ENCODE results near the gene KRT82. TPM values are rescaled to one million over a fixed set of nuclear protein-coding genes. Genes with fewer than 3 reads are reported as not detected.

Gene KRT82
- total RNA-seq, 1 experiment from 2014 or later, result not detected

DNA sequence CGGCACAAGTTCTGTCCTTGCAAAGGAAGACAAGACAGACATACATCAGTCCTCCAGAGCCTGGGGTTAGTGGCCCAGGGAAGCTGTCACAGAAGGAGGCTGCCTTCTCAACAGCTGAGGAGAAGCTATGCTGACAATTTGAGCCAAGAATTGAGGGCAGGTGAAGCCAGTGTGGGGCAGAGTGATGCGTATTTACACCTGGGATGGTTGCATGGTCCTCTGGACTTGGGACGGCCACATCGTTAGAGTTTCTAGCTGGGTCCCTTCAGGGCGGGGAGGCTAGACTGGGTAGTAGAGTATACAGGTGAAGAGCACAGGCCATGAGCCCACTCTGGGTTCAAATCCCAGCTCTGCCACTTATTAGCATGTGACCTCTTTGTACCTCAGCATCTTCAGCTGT, 55.3 kb downstream of the KRT82 start:
- Histone ChIP-seq H3K18ac (ENCODE audit: insufficient read length, low read depth, low read length) (no peak overlapping the region), H2BK120ac (ENCODE audit: low read depth, low read length, poor library complexity, severe bottlenecking) (no peak overlapping the region), H3K79me2 (ENCODE audit: insufficient read depth, low read length) (no peaks in the 10 kb centered on the region), H2BK12ac (ENCODE audit: insufficient read length, low read depth, low read length) (no peak overlapping the region), H3K23ac (ENCODE audit: insufficient read length, low read depth, low read length) (no peak overlapping the region), H4K5ac (ENCODE audit: insufficient read length, low read depth, low read length) (no peak overlapping the region), H3K4me2 (ENCODE audit: insufficient read depth, insufficient read length, low read length) (no peak overlapping the region), H3K14ac (ENCODE audit: insufficient read depth, low read length) (no peak overlapping the region), H3K23me2 (ENCODE audit: insufficient read length, low read depth, low read length, poor library complexity, severe bottlenecking) (no peaks in the 10 kb centered on the region), H4K20me1 (ENCODE audit: control insufficient read depth, insufficient read depth, insufficient read length) (no peaks in the 10 kb centered on the region), H3K9ac (ENCODE audit: extremely low read depth, insufficient read length, low read length) (no peak overlapping the region), H3K56ac (ENCODE audit: insufficient read length, low read depth, low read length) (no peak overlapping the region), H3T11ph (ENCODE audit: low read length) (no peak overlapping the region), H4K8ac (replicated peaks; ENCODE audit: insufficient read length, low read depth, low read length) (no peak overlapping the region), H3K9me3 (ENCODE audit: control insufficient read depth, low read depth, low read length) (no peaks in the 10 kb centered on the region), H2AFZ (ENCODE audit: low read length) (no peak overlapping the region), H2AK5ac (ENCODE audit: insufficient read length, low read length) (no peak overlapping the region), H2BK20ac (ENCODE audit: low read depth, low read length, poor library complexity, severe bottlenecking) (no peak overlapping the region), H2BK15ac (ENCODE audit: low read depth, low read length) (no peak overlapping the region), H3K79me1 (ENCODE audit: insufficient read depth, low read depth, low read length, poor library complexity, severe bottlenecking) (no peaks in the 10 kb centered on the region), H3K27ac (ENCODE audit: insufficient read length, low read depth, low read length) (no peak overlapping the region), H2BK5ac (ENCODE audit: insufficient read length, low read length) (no peak overlapping the region), H3K4me1 (ENCODE audit: insufficient read depth, low read length) (no peaks in the 10 kb centered on the region), H3K27me3 (ENCODE audit: insufficient read depth, low read length) (no peaks in the 10 kb centered on the region), H3K4ac (ENCODE audit: low read depth, low read length) (no peak overlapping the region), H4K91ac (ENCODE audit: insufficient read length, low read depth, low read length) (no peak overlapping the region)
- TF ChIP-seq, protein P1, sequence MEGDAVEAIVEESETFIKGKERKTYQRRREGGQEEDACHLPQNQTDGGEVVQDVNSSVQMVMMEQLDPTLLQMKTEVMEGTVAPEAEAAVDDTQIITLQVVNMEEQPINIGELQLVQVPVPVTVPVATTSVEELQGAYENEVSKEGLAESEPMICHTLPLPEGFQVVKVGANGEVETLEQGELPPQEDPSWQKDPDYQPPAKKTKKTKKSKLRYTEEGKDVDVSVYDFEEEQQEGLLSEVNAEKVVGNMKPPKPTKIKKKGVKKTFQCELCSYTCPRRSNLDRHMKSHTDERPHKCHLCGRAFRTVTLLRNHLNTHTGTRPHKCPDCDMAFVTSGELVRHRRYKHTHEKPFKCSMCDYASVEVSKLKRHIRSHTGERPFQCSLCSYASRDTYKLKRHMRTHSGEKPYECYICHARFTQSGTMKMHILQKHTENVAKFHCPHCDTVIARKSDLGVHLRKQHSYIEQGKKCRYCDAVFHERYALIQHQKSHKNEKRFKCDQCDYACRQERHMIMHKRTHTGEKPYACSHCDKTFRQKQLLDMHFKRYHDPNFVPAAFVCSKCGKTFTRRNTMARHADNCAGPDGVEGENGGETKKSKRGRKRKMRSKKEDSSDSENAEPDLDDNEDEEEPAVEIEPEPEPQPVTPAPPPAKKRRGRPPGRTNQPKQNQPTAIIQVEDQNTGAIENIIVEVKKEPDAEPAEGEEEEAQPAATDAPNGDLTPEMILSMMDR (conservative IDR thresholded peaks at IDR 0.05), result no peak
- Mint-ChIP-seq H3K4me1 (peaks cover 9 to 10% of the 10 kb centered on the region in 2 experiments; a peak in 2 of 4 replicates), H3K4me3 (no peak overlapping the region), H3K27me3 (ENCODE audit: low read depth) (peaks cover 8% of the 10 kb centered on the region; the same call in 1 of the 2 replicates), H3K9me3 (no peaks in the 10 kb centered on the region), H3K36me3 (ENCODE audit: insufficient read depth in 1 of 3, low read depth in 3 of 3) (no peaks in the 10 kb centered on the region), H3K27ac (no peak overlapping the region)
- DNase-seq, result no peak
- WGBS (ENCODE audit: extremely low coverage, insufficient read length, low lambda C conversion rate), result no CpG with 5 or more reads among the region's 5 CpGs
